OCI-LY7 (cell line): ENCODE results near the gene AKAP13. TPM values are rescaled to one million over a fixed set of nuclear protein-coding genes. Genes with fewer than 3 reads are reported as not detected.

Experiments
- BruUV-seq: library from RNA; stranded (reverse); fragments of 400-500 nt; replicated peaks from 2 replicates; lab custom pipeline; 2021; lab: Mats Ljungman, UMichigan
- CTCF ChIA-PET: fragments of 300-600 bp; sonication (Branson Sonifier 250); formaldehyde crosslinking; loops from one replicate; lab custom pipeline; 2022; ENCODE audit warnings: antibody characterized with exemption; ENCODE audit not compliant: unreplicated experiment; lab: Charles Lee
- POLR2A ChIA-PET: fragments of 300-600 bp; sonication (Branson Sonifier 250); formaldehyde crosslinking; loops from one replicate; lab custom pipeline; 2022; ENCODE audit warnings: antibody characterized with exemption; lab: Charles Lee
- DNase-seq: peaks from one replicate; pipeline ENCODE4 v3.0.0-alpha.2; 2015; ENCODE audit warnings: low spot score
- H2AFZ ChIP-seq: fragments of 200-600 bp; sonication (generic), shearing (Covaris generic); 2 replicates; pipeline ENCODE4 v1.6.1; 2014; ENCODE audit warnings: mild to moderate bottlenecking, antibody characterized with exemption, low read length, moderate library complexity
- H3K27ac ChIP-seq: fragments of 200-600 bp; sonication (generic); 2 replicates; pipeline ENCODE4 v1.5.1; 2014; ENCODE audit warnings: mixed run types, low read depth, mild to moderate bottlenecking, moderate library complexity, low read length, inconsistent platforms; ENCODE audit not compliant: poor library complexity, severe bottlenecking
- H3K36me3 ChIP-seq: fragments of 200-600 bp; sonication (generic); 2 replicates; pipeline ENCODE4 v1.6.1; 2014; ENCODE audit warnings: mild to moderate bottlenecking, antibody characterized with exemption, low read length, moderate library complexity, mixed read lengths; ENCODE audit not compliant: insufficient read depth
- H3K4me1 ChIP-seq: fragments of 200-600 bp; sonication (generic); 2 replicates; pipeline ENCODE4 v1.5.1; 2014; ENCODE audit warnings: mild to moderate bottlenecking, low read length; ENCODE audit not compliant: insufficient read depth, poor library complexity, severe bottlenecking
- H3K4me2 ChIP-seq: fragments of 200-600 bp; sonication (generic); 2 replicates; pipeline ENCODE4 v1.6.1; 2014; ENCODE audit warnings: mild to moderate bottlenecking, low read length
- H3K4me3 ChIP-seq: fragments of 200-600 bp; sonication (generic); 2 replicates; pipeline ENCODE4 v1.5.1; 2014; ENCODE audit warnings: mild to moderate bottlenecking, low read depth, low read length; ENCODE audit not compliant: poor library complexity, severe bottlenecking
- H3K79me2 ChIP-seq: fragments of 200-600 bp; sonication (generic); 2 replicates; pipeline ENCODE4 v1.6.1; 2016; ENCODE audit warnings: low read depth, mild to moderate bottlenecking, low read length, moderate library complexity, mixed read lengths; ENCODE audit not compliant: insufficient read depth
- H3K9me2 ChIP-seq: fragments of 200-600 bp; sonication (generic); 2 replicates; pipeline ENCODE4 v1.6.1; 2016; ENCODE audit warnings: mild to moderate bottlenecking, low read length, mixed read lengths; ENCODE audit not compliant: insufficient read depth
- H3K9me3 ChIP-seq: fragments of 200-600 bp; sonication (generic); 2 replicates; pipeline ENCODE4 v1.6.1; 2014; ENCODE audit warnings: mild to moderate bottlenecking, mixed run types, low read length, mixed read lengths
- H4K20me1 ChIP-seq: fragments of 200-600 bp; sonication (generic); 2 replicates; pipeline ENCODE4 v1.6.1; 2014; ENCODE audit warnings: mild to moderate bottlenecking, antibody characterized with exemption, low read length, moderate library complexity, mixed read lengths; ENCODE audit not compliant: insufficient read depth
- EZH2phosphoT487 ChIP-seq: fragments of 200-600 bp; sonication (generic); IDR thresholded peaks from 2 replicates; pipeline ENCODE4 v1.6.1; 2018; ENCODE audit warnings: low read depth, borderline replicate concordance, mild to moderate bottlenecking, mixed run types, antibody characterized with exemption, low read length, moderate library complexity, mixed read lengths
- intact Hi-C: fragments of 100-400 bp; cut with micrococcal nuclease; formaldehyde crosslinking; loops from one replicate; pipeline ENCODE4 v1.10.0; 2022; ENCODE audit not compliant: unreplicated experiment
- total RNA-seq, 2 experiments: library from RNA; depleted of rRNA in 1 of 2; stranded (reverse); fragments of >200 nt in 1 of 2; shearing (Covaris generic) in 1 of 2; gene quantifications; 2 replicates each; pipeline ENCODE4 v1.2.3, GENCODE V29; 2014 to 2022
- TF ChIP-seq, protein P1 (sequence below): fragments of 200-600 bp; sonication (generic); conservative IDR thresholded peaks from 2 replicates; pipeline ENCODE4 v1.5.1; 2014; ENCODE audit warnings: mild to moderate bottlenecking, antibody characterized with exemption, low read length, moderate library complexity, mixed read lengths

Gene AKAP13
- total RNA-seq, 2 experiments from 2014 or later, result 140 to 250 TPM

DNA sequence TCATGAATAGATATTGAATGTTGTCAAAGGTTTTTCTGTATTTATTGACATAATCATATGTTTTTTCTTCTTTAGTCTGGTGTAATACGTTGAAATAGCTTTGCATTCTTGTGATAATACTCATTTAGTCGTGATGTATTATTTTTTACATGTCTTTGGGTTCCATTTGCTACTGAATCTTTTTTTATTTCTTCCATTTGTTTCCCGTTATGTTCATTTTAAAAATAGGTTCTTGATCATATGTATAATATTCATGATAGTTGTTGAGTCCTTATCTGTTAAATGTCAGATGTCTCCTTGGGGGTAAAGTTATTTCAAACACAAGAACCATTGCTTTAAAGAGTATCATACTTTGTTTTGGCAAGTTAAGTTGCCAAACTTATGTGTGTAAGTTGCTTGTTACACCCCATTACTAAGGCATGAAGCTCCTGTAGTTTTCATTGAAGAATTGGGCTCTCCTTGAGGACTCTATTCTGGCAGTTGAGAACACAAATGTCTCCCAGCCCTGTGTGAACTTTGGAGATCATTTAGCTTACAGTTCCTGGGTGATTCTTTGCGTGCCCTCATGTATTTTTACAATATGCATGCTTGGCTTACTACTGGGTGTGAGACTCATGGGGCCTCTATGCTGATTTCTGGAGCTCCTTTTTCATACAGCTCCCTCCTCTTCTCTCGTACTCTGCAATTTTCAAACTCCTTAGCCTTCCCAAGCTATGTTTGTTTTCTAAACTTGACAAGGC is 8.3 kb downstream of the AKAP13 start:
- Histone ChIP-seq H3K9me3 (no peaks in the 10 kb centered on the region), H3K9me2 (no peaks in the 10 kb centered on the region), H3K27ac (peak overlapping the region; percentile 88), H3K36me3 (peaks cover 58% of the 10 kb centered on the region), H2AFZ (no peak overlapping the region), H3K4me1 (peaks cover 85% of the 10 kb centered on the region), H4K20me1 (peaks cover 29% of the 10 kb centered on the region; the same call in 1 of the 2 replicates), H3K79me2 (peaks cover 99% of the 10 kb centered on the region), H3K4me3 (peak overlapping the region; percentile 58), H3K4me2 (peak overlapping the region; percentile 73)
- intact Hi-C loops, result loop anchor here (2.0 to 10.0 kb wide), 2 partner anchors 14 to 316 kb away; no protein-coding TSS in a partner anchor
- POLR2A ChIA-PET, result interaction anchor here (0.7 to 14.6 kb wide), 13 partner anchors 8 to 83 kb away, joined by 3 to 335 read pairs (median 6); partner anchors contain the start of gene AKAP13
- no peak for TF ChIP-seq EZH2phosphoT487
- TF ChIP-seq, protein P1, sequence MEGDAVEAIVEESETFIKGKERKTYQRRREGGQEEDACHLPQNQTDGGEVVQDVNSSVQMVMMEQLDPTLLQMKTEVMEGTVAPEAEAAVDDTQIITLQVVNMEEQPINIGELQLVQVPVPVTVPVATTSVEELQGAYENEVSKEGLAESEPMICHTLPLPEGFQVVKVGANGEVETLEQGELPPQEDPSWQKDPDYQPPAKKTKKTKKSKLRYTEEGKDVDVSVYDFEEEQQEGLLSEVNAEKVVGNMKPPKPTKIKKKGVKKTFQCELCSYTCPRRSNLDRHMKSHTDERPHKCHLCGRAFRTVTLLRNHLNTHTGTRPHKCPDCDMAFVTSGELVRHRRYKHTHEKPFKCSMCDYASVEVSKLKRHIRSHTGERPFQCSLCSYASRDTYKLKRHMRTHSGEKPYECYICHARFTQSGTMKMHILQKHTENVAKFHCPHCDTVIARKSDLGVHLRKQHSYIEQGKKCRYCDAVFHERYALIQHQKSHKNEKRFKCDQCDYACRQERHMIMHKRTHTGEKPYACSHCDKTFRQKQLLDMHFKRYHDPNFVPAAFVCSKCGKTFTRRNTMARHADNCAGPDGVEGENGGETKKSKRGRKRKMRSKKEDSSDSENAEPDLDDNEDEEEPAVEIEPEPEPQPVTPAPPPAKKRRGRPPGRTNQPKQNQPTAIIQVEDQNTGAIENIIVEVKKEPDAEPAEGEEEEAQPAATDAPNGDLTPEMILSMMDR, result no peak
- no peak for DNase-seq
- CTCF ChIA-PET, result interaction anchor here (0.9 to 2.0 kb wide), 5 partner anchors 13 to 54 kb away, joined by 3 to 14 read pairs (median 3); no protein-coding TSS in a partner anchor
- no TSS peak for BruUV-seq

DNA sequence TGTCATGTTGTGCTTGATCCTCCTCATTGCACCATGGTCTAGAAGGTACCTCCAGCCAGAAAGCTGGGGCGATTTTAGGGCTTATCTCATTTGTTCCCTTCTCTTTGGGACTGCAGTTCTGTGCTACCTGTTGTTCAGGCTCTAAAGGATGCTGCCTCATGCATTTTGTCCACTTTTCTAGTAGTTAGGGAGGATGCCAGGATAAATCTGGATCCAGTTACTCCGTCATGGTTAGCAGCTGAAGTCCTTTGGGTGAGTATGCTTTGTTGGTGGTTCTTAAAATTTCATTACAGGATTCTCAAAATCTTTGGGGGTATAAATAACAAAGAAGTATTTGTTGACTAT is 8.9 kb downstream of the AKAP13 start:
- H3K27ac ChIP-seq, result peak overlapping the region; percentile 88
- BruUV-seq, result no TSS peak
- H3K4me1 ChIP-seq, result peaks cover 85% of the 10 kb centered on the region
- peaks cover 99% of the 10 kb centered on the region for H3K79me2 ChIP-seq
- TF ChIP-seq, protein P1, result no peak
- no peak for TF ChIP-seq EZH2phosphoT487
- CTCF ChIA-PET, result interaction anchor here (0.9 to 2.0 kb wide), 5 partner anchors 12 to 54 kb away, joined by 3 to 14 read pairs (median 3); no protein-coding TSS in a partner anchor
- H3K4me3 ChIP-seq, result peak overlapping the region; percentile 58
- H3K9me3 ChIP-seq, result no peaks in the 10 kb centered on the region
- intact Hi-C loops, result loop anchor here (2.0 to 10.0 kb wide), 2 partner anchors 14 to 316 kb away; no protein-coding TSS in a partner anchor
- no peaks in the 10 kb centered on the region for H3K9me2 ChIP-seq
- H4K20me1 ChIP-seq, result peaks cover 35% of the 10 kb centered on the region; the same call in 1 of the 2 replicates
- no peak for DNase-seq
- peak overlapping the region; percentile 73 for H3K4me2 ChIP-seq
- no peak overlapping the region for H2AFZ ChIP-seq
- POLR2A ChIA-PET, result interaction anchor here (0.8 to 14.6 kb wide), 11 partner anchors 8 to 86 kb away, joined by 3 to 335 read pairs (median 7); partner anchors contain the start of gene AKAP13
- peaks cover 58% of the 10 kb centered on the region for H3K36me3 ChIP-seq
